Measurements from ENCODE around the gene TGM3.

Gene TGM3

DNA sequence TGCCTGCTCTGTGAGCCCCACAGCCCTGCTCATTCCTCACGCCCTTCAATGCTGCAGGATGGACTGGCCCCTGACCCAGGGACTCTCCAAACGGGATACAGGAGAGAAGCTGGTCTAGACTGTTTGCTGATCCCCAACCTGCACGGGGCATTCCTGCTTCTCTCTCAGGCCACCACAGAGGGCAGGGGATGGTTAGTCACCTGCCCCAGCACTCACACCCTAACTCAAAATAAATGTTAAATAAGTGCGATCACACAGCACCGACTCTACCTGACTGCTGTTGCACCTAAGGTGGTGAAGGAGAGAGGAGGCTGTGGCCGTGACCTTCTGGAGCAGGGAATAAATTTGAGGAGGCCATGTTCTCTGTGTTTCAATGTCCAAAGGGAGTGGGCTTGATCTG is 45.0 kb downstream of the TGM3 start:
- DNase-seq, result no peak

DNA sequence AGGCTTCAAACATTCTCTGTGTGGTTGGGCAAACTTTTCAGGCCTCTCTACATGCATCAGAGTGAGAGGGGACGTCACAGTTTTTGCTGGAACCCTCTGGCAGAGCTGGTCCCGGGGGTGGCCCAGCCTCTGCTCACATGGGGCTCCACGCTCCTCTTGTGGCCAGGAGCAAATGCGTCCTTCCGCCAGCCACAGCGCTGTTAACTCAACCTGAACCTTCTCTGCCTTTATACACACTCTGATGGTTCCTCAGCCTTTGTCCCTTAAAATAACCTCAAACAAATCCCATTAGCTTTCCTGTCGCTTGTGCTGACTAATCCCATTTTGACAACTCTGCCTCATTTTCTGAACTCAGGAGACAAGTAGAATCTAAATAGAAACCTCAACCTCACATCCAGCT is 45.5 kb downstream of the TGM3 start:
- no peak for DNase-seq

DNA sequence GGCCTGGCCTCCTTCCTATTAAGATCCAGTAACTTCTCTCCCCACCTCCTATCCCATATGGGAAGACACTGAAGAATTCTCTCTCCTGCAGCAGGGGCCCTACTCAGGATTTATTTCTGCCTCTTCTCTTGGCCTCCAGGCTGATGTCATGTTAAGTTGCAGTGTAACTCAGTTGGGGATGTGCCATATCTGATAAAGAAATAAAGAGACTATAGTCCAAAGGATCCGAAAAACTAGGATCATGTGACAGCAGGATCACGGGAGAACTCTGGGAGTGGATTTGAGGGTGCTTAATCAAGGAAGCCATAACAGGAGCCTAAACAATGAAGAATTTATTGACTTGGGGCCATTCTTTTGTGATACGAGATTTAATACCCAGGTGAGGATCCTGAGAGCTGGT is 46.4 kb downstream of the TGM3 start:
- DNase-seq, result no peak

DNA sequence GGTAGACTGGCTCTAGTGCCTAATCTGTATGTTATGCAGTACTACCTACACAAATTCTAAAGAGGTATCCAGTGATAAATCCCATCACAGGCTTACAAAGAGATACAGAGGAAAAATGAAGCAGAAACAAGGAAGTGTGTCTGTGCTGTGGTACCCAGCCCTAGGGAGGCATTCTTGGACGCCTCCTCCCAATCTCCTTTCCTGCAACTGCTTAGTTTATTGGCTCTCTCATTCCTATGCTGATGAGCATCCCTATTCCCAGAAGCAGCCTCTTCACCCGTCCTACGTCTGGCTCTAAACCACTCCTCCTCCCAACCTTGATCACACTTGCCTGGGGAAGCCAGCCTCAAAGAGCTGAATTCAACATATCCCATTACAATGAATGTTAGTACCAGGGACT is 50.4 kb downstream of the TGM3 start:
- DNase-seq, result no peak

DNA sequence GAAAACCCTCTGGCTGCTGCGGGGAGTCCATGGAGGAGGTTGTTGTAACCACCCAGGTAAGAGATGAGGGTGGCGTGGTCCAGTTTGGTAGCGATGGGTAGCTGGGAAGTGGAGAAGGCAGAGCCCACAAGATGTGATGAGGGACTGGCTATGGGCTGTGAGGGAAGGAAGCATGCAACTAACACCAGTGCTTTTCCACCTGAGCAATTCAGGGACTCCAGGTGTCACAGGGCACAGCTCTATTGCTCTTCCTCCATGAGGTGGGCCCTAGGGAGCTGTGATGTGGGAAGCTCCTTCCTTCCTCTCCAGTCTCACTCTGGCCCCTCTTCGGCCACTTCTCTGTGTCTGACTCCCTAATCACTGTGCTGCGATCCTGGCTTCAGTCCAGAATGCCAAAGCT is 52.5 kb downstream of the TGM3 start:
- DNase-seq, result no peak

DNA sequence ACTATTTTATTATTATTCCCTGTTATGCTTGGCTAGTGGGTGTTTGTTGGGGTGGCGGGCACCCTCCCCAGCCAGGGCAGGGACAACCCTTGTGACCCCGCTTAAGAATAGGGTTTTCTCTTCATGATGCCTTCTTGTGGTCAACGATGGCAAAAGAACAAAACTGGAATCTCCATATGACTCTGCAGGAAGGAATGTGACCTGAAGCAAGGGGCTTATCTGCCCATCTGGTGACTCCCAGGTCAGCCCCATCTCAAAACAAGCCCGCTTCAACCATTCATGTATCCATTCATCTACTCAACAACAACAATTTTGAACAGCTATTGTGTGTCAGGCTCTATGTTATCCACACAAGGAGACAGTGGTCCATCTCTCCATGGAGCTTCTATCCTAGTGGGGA is 54.0 kb downstream of the TGM3 start:
- no peak for DNase-seq

DNA sequence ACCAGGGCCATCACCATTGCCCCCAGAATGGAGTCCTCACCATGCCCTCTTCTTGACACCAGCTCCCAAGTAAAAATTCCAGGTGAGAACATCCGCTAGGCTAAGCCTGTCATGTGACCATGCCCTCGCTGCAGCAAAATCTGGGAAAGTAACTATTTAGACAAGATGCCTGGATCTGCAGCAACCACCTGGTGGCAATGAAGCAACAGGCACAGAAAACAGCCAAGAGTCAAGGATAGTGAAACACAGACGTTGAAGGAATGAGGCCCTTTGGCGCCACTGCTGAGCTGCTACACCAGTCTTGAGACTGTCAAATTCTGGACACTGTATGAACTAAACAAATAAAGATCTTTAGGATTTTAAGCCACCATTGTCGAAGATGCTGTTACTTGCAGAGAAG is 54.8 kb downstream of the TGM3 start:
- DNase-seq, result no peak

DNA sequence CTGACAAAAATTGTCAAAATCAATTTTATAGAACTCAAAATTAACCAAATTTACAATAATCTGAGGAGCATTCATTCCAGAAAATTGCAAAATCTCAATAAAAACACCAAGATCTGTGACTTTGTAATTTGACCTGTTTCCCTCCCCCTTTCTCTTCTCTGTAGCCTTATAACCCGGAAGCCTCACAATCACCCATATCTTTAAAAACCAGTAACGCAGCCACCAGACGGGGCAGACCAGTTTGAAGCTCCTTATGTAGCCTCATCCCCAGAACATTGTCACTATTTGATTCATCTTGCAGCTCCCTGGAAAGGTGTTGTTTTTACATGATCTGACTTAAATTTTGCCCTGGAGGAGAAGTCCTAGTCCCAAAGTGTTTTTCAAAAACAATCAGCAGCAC is 57.4 kb downstream of the TGM3 start:
- DNase-seq, result no peak

DNA sequence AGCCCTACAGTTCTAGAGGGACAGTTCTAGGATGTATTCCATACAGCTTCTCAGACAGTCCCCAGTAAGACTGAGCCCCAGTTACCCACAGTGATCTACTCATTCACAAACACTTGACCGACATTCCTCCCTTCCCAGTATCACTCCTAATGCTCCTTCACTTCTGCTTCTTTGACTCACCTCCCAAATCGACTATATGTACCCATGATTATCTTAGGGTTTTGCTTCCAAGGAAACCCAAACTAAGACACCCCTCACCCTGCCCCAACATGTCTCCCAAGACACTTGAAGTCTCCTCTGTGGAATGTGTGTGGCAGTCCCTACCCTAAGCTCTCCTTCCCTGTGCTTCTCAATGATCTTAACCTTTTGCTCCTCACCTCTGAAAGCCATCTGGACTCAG is 61.3 kb downstream of the TGM3 start:
- DNase-seq, result no peak

DNA sequence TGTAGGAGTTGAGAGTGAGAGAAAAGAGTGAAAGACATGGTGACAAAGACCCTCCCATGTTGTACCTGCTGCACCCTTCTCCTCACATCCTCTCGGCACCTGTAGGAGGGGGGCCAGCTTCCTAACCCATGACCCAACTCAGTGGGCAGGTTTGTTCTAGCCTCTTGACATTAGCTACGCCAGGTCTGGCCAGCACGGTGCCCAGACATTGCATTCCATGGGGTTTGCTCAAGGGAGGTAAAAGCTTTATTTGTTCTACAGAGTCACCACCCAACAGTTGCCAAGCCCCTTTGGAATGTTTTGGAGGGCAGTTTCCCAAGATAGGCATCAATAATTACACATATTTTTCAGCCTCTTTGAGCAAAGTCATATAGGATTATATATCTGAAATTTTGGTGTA is 62.2 kb downstream of the TGM3 start:
- no peak for DNase-seq

DNA sequence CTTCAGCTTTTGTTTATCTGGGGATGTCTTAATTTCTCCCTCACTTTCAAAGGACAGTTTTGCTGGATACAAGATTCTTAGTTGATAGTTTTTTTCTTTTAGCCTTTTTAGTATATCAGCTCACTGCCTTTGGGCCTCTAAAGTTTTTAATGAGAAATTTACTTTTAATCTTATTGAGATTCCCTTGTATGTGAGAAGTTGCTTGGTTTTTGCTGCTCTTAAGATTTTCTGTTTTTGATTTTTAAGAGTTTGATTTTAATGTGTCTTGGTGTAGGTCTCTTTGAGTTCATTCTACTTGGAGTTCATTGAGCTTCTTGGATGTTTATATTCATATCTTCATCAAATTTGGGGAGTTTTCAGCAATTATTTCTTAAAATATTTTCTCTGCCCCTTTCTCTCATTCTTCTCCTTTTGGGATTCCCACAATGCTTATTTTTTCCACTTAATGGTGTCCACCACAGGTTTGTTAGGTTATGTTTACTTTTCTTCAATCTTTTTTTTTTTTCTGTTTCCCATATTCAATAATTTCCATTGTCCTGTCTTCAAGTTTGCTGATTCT is 65.3 kb downstream of the TGM3 start:
- DNase-seq, result no peak

DNA sequence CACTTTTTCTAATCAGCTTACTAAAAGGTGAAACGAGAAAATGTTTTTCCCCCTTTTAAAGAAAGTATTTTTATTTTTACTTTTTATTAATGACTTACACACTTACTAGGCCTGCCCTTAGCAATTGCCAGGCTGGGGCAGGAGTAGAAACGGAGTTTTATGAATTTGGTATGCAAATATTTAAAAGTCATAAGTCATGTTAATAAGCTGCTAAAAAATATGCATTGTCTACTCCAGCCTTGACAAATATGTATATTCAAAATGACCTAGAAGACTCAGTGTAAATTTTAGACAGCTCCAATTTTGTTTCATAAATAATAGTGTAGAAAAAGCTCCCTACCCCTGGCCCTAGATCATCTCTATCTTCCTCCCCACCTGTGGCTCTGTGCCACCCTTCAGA is 67.4 kb downstream of the TGM3 start:
- no peak for DNase-seq

DNA sequence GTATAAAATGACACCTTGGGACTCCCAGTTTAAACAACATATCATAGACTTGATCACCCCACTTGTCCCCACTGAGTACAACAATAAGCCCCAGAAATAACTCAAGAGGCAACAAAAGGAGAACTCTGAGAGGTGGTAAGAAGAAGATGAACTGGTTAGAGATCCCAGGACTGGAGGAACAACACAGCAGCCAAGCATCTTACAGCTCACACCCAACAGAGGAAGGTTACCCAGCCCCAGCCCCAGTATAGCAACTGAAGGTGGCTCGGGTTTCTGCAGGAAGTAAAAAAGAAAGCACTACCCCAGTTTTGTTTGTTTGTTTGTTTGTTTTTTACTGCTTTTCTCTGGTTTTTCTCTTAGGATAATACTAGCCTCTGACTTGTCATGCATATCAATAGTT is 67.8 kb downstream of the TGM3 start:
- no peak for DNase-seq

DNA sequence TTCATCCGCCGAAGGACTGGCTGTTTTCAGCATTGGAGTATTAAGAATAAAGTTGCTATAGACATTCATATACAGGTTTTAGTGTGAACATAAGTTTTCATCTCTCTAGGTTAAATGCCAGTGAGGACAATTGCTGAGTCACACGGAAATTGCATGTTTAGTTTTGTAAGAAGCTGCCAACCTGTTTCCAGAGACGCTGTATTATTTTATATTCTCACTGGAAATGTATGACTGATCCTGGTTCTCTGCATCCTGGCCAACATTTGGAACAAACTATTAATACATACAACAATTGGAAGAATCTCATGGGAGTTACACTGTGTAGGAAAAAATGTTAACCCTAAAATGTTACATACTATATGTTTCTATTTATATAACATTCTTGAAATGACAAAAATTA is 68.2 kb downstream of the TGM3 start:
- no peak for DNase-seq

DNA sequence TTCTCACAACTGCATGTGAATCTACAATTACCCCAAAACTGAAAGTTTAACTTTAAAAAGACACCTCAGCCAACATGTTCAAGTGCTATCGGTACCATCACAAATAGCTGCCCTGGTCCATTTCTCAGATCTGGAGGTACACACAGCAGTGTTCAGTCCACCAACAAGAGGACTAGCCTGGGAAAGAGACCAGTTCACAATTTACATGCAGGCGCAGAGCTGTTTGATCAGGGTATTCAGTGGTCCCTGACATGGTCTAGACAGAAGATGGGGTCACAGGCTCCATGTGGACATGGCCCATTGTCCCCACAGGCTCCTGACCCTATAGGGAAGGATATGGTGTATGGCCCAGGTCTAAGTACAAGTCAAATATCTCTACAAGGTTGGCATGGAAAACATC is 69.3 kb downstream of the TGM3 start:
- no peak for DNase-seq

DNA sequence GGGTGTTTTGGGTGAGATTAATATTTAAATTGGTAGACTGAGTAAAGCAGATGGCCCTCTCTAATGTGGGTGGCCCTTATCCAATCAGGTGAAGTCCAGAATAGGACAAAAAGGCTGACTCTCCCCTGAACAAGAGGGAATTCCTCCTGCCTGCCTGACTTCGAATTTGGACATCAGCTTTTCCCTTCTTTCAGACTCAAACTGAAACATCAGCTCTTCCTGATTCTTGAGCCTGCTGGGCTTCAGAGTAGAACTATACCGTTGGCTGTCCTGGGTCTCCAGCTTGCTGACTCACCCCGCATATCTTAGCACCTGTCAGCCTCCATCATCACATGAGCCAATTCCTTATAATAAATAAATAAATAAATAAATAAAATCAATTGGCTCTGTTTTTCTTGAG is 69.9 kb downstream of the TGM3 start:
- DNase-seq, result no peak

DNA sequence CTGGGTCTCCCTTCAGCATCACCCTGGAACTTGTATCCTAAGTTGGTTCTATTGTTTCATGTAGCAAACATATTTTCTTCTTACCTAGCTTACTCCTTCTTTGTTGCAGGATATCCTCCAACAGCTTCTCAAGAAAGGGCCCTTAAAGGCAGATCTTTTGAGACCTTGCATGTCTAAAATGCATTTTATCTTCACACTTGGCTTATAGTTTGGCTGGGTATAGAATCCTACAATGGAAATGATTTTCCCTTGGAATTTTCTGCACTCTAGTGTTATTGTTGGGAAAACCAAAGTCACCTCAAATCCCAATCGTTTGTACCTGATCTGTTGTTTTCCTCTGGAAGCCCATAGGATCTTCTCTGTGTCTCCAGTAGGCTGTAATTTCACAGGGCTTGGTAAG is 72.8 kb downstream of the TGM3 start:
- DNase-seq, result no peak

DNA sequence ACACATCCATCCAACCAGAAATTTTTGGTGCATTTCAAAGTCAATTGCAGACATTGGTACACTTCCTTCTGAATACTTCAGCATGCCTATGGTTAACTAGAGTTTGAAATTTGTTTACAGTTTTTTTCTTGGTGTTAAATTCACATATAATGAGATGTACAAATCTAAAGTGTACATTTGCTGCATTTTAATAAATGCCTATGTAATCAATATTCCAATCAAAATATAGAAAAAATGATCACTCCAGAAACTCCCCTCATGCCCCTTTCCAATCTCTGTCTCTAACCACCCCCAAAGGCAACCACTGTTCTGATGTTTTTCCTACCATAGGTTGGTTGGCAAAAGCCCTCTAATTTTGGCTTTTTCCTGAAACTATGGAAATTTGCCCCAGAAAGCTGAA is 77.3 kb downstream of the TGM3 start:
- DNase-seq, result no peak

DNA sequence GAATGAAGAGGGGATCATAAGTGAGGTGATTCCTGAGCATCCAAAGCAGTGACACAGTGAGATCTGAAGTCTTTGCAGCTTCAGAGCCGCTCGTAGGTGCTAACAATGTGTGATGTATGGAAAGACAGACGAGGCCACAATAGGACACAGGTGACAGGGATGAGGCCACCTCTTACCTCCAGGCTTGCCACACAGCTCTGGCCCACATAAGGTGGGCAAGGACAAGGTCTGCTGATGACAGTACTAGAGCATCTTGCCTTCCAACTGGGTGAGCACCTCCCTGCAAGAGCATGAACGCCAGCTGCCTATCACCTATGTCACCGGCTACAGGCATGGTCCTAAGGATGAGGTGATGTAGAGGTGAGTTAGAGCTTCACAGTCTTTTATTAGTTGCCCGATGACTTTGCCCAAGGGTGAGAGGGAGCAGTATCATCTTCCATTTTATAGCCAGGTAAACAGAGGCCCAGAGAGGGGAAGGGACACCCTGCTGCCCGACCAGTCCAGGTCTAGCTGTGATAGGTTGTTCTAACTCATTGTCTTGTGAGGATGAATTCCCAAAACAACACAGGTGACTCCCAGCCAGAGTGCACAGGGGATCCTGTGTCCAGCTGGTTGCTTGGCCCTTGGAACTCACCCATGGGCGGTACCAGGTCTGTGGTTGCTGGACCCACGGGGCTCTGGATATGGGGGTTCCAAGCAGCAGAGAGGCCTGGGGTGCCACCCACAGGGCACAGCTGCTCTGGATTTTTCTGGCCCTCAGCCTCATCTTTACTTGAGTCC is 78.7 kb downstream of the TGM3 start:
- DNase-seq, result no peak

DNA sequence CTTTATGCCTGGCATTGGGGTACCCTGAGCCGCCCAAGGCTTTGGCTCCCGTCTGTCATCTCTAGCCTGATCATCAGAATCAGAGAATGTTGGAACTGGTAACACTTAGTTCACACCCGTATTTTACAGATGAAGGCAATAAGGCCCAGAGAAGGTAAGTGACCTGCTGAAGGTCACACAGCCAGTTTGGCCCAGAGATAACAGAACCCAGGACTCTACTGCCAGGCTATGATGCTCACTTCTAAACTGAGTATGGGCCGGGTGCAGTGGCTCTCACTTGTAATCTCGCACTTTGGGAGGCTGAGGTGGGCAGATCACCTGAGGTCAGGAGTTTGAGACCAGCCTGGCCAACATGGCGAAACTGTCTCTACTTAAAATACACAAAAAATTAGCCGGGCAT is 83.1 kb downstream of the TGM3 start:
- no peak for DNase-seq

DNA sequence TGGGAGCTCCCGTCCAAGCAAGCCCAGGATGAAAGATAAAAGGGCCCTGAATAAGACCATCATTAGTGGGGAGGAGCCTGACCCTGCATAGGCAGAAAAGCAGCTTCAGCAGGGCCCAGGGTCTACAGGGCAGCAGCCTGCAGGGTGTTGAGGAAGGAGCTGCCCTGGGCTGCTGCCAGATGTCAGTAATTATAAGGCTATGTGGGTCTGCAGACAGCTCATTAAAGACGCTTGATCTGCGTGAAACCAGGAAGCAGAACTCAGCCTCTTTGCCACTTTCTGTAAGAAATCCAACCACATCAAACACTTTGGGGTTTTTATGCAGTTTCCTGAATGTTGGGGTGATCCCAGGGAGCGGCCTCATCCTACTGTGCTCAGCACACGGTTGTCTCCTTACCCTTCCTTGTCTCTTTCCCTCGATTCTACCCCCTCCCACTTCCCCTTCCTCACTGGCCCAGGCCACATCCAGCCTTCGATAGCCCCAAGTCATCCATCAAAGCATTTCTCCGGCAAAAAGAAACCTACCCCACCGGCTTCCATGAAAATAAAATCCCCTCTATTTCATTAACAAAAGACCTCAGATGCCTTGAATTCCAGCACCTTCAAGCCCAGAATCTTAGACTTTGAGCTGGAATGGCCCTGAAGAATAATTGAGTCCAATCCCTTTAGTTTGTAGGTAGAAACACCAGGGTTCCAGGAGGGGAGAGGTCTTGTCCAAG is 83.9 kb downstream of the TGM3 start:
- DNase-seq, result no peak

DNA sequence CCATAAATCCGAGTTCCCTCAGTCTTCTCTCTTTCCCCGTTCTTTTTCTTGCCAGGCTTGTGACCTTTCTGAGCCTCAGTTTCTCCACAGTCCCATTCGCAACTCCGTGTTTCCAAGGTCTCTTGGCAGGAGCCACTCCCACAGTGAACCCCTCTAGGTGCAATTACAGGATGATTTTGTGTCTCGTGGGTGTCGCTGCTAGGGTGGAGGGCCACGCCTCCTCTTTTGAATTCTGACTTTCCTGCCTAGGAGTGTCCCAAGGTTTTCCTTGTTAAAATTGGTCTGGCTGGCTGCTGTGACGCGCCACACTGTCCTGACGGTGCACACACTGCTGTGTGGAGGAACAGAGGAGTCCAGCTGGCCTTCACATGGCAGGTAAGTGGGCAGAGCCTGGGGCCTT is 84.8 kb downstream of the TGM3 start, which contains the start of gene TGM6:
Gene TGM6 (plus strand): TSS at position 301 of the 400 bp plus-strand sequence. CDS start 68 bp downstream, at position 369.
- DNase-seq, result no peak

DNA sequence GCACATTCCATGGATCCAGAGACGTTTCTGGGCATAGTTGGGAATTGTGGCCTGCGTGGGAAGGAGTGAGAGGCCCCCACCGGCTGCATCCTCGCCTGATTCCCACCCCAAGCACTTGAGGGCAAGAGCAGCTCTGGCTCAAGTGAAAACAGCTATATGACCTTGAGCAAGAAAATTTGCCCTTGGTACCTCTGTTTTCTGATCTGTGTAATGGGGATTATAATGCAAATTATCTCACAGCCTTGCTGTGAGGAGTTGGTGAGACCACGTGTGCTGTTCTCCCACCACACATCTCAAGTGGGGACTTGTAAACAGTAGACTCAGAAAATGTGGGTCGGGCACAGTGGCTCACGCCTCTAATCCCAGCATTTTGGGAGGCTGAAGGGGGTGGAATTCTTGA is 85.5 kb downstream of the TGM3 start:
- DNase-seq, result no peak

DNA sequence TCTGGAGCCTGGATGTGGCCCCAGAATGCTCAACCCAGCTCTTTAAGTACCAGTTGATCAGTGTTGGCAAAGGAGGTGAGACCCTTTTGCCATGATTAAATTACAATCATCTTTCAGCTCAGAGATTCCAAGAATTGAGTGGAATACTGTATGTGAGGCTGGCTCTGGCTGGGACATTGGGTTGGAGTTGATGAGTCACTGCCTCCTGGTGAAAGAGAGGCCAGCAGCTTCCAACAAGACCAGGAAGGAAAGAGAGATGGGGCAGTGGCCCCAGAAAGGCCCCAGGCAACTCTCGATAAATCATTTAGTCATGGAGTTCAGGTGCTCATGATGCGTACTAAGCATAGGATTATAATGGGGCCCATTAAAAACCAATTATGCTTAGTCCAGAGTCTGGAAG is 87.0 kb downstream of the TGM3 start:
- DNase-seq, result no peak

DNA sequence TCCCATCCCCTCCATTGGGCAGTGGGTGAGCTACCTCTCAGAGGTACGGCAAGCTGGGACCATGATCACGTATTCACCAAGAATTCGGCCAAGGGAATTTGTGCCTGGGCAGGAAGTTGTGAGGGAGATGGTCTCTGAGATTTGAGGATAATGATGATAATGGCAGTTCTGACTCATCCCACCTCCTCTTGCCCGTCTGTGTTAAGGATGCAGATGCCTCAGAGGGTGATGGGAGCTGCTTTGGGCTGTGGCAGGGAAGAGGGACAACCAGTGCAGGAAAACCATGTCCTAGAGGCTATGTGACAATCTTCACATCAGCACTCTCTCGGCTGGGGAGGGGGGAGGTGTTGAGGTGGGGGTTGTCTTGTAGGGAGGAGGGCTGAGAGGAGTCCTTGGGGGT is 89.2 kb downstream of the TGM3 start:
- no peak for DNase-seq

Data from NCI-H1436 (cell line).